ENCODE measurements around the gene RLN3.

- no peak for TF ChIP-seq CTCF (IDR thresholded peaks at IDR 0.05)
- no peak for TF ChIP-seq POLR2A (IDR thresholded peaks at IDR 0.05)
- no peak for TF ChIP-seq EP300 (IDR thresholded peaks at IDR 0.05)
These were observed 35.2 kb downstream of the RLN3 start for GRCh38 chr19:14063105-14063504.
